Measurements from ENCODE around the gene ASAP3. TPM values are rescaled to one million over a fixed set of nuclear protein-coding genes. Genes with fewer than 3 reads are reported as not detected.

Gene ASAP3
- total and polyA plus RNA-seq, 9 of the 15 experiments (the other 6 are each of a cell fraction or from before 2014, with no cell fraction given) = 1.7 to 31.2 (median 17.4) TPM

GRCh38 chr1:23405946-23406345 is 78.0 kb downstream of the ASAP3 start:
- H3K4me3 ChIP-seq = no peak overlapping the region
- ChIA-PET POLR2A (no interaction called here), CTCF (ENCODE audit: low intra/inter-chr PET ratio) (no interaction called here)
- 0 out of 2 replicates have a peak overlapping the region, but pooled peaks have one; percentile 21 for H2AFZ ChIP-seq (ENCODE audit: low read depth, low read length)
- in situ Hi-C loops (cut with MboI) = no loop called here
- H3K36me3 ChIP-seq (ENCODE audit: control insufficient read depth, insufficient read depth, low read length) = no peaks in the 10 kb centered on the region
- no peaks in the 10 kb centered on the region for H4K20me1 ChIP-seq (replicated peaks; ENCODE audit: control insufficient read depth, insufficient read depth, low read length)
- H3K9me3 ChIP-seq (replicated peaks; ENCODE audit: control insufficient read depth, insufficient read depth, low read depth, low read length) = no peaks in the 10 kb centered on the region
- H3K4me2 ChIP-seq (ENCODE audit: insufficient read depth, low read length) = no peak overlapping the region
- no peaks in the 10 kb centered on the region for H3K27me3 ChIP-seq (ENCODE audit: control insufficient read depth in 2 of 2, insufficient read depth in 2 of 2, low read length in 2 of 2)
- no peaks in the 10 kb centered on the region for H3K9me1 ChIP-seq (ENCODE audit: control insufficient read depth, insufficient read depth, low read length)
- WGBS (ENCODE audit: insufficient coverage, low coverage, missing lambda C conversion rate) = 44% methylated on average over 3 of the region's 3 CpGs
- no peak for FAIRE-seq
- H3K79me2 ChIP-seq (ENCODE audit: control insufficient read depth, insufficient read depth, low read length) = no peaks in the 10 kb centered on the region
- H3K4me1 ChIP-seq (replicated peaks in 1 of 2; ENCODE audit: control insufficient read depth in 2 of 2, insufficient read depth in 2 of 2, low read length in 2 of 2) = peaks cover 5 to 18% of the 10 kb centered on the region in 2 experiments
- intact Hi-C loops (cut with micrococcal nuclease) = loop anchor here (10.0 kb wide), 2 partner anchors 121 to 321 kb away; no protein-coding TSS in a partner anchor
- no peak overlapping the region for H3K9ac ChIP-seq (ENCODE audit: insufficient read depth in 1 of 2, low read depth in 2 of 2, low read length in 2 of 2)
- H3K27ac ChIP-seq (ENCODE audit: extremely low read depth, low read depth, low read length) = no peak overlapping the region
- DNase-seq (ENCODE audit: extremely low read depth in 1 of 4, low spot score in 3 of 4) = no peak
- no peak for ATAC-seq
- BruUV-seq (replicated peaks) = no TSS peak
- TF ChIP-seq THRAP3 (IDR thresholded peaks at IDR 0.05; ENCODE audit: borderline replicate concordance) = no peak
- no peak for TF ChIP-seq FOXM1 (IDR thresholded peaks at IDR 0.05; ENCODE audit: low read depth)
- TF ChIP-seq FOXM1 (CRISPR knock-in tag; IDR thresholded peaks at IDR 0.05; ENCODE audit: low read depth) = no peak
- TF ChIP-seq AFF4 (CRISPR knock-in tag; IDR thresholded peaks at IDR 0.05) = no peak
- no peak for TF ChIP-seq SMAD4 (CRISPR knock-in tag; conservative IDR thresholded peaks at IDR 0.05)
- peak in 1 of 3 experiments; percentile 79 for TF ChIP-seq YY1 (IDR thresholded peaks at IDR 0.05; ENCODE audit: borderline replicate concordance in 1 of 3, control insufficient read depth in 1 of 3, extremely low read depth in 1 of 3, insufficient read depth in 3 of 3, insufficient read length in 1 of 3, insufficient replicate concordance in 2 of 3, low read depth in 1 of 3, low read length in 2 of 3)
- TF ChIP-seq MLLT1 (IDR thresholded peaks at IDR 0.05) = peak in 1 of 2 experiments; percentile 89; a peak in 2 of 4 replicates
- TF ChIP-seq GMEB1 (CRISPR knock-in tag; IDR thresholded peaks at IDR 0.05) = no peak
- peak in 1 of 2 experiments; percentile 27; a peak in 1 of 4 replicates for TF ChIP-seq ZMIZ1 (IDR thresholded peaks at IDR 0.05; ENCODE audit: low read depth in 2 of 2, low read length in 2 of 2)
- no peak for TF ChIP-seq TEAD2 (tag; IDR thresholded peaks at IDR 0.05)
- TF ChIP-seq TAF7 (tag; IDR thresholded peaks at IDR 0.05) = no peak
